GM19324 (cell line): ENCODE results near the gene AHCYL2.

ENCODE experiments used
- ATAC-seq: cut with Tn5 transposase; IDR thresholded peaks from one replicate; pipeline ENCODE4 v1.9.1; 2021; ENCODE audit warnings: mild to moderate bottlenecking, moderate library complexity; ENCODE audit not compliant: unreplicated experiment, low FRiP score

Gene AHCYL2

DNA sequence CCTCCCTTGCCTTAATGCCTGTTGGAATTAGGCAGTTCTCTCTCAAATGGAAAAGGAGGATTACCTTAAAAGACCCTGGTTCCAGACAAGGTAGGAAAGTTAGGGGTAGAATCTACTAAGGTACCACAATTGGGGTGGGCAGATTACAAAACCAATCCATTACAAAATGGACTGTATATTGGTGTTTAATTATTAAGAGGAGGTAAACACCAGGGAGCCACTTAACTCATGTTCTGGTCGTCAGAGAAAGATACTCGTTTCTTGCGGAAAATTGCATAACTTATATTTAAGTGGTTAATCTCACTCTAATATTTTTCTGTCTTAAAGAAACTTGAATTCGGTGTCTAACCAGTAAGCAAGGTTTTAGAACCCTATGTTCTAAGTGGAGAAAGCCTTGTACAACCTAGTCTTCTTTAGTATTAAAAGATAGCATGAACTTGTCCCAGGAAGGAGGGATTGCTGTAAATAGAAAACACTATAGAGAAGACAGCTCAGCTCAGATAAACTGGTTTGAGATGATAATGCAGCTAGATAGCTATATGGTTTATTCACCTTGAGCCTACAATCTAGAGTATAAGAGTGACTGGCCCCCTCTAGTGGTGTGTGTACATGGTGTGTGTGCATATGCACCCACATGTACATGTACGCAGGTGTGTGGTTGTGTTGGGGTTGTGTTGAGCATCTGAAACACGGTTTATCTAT, 151.4 kb downstream of the AHCYL2 start:
- peak; percentile 48 for ATAC-seq

- no peak for ATAC-seq
Observed at GRCh38 chr7:129376778-129377700, 152.2 kb downstream of the AHCYL2 start.

DNA sequence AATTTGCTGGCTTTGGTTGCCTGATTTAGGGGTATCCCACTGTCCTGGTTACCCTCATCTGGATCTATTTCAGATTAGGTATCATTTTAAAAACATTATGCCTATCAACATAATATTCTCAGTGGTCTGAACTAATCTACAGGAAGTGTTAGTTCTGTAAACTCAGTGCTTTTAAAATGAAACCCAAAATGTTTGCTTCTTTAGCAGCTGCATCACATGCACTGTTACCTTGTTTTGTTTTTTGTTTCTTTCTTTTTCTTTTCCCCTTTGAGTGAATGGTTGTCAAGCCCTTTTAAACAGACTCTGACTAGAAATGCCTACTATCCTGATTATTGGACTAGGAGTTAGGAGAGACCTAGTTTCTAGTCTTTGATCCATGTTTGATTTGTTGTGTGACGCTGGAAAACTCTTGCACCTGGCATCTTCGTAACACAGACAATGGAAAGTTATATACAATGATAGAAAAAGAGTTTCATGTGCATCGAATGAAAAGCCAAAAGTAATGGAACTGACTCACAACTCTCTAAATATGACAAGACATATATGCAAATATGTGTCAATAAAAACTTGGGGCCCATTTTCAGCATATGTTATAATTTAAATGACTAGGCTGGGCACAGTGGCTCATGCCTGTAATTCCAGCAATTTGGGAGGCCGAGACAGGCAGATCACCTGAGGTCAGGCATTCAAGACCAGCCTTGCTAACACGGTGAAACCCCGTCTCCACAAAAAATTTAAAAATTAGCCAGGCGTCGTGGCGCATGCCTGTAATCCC, 157.1 kb downstream of the AHCYL2 start:
- no peak for ATAC-seq

GRCh38 chr7:129383542-129384132, 158.8 kb downstream of the AHCYL2 start:
- no peak for ATAC-seq

DNA sequence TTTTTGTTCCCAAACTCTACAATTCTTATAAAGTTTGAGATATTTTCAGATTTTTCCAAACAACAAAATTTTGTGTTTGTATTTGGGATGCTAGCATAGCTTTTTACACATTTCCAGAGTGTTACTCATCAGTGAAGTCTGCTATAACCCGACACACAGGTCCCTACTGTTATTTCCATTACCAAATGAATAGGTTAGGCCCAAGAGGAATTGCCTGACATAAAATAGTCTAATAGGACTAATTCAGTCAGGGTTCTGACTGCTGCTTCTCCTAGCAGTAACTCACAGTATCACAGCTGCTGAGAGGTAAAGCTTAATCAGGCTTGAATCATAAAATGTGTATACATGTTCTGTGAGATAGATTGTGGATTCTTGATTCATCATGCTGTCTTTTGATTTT, 160.3 kb downstream of the AHCYL2 start:
- no peak for ATAC-seq

GRCh38 chr7:129385598-129385997, 160.8 kb downstream of the AHCYL2 start:
- no peak for ATAC-seq

DNA sequence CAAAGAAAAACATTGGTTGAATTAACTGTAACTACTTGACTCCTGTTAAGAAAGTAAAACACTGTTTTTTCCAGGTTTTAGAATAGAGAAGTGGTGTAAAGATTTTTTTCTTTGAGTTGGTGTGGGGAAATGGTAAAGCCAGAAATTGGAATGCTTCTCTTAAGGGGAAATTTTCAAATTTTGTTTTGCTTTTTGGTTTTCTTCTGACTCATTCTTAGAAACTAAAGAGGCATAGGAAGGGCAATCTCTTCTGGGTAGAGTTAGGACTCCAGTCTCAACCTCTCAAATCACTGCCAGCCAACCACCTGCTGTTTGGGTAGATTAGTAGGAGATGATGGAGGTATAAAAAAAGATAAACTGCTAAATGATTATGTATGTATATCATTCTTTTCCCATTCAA, 161.7 kb downstream of the AHCYL2 start:
- no peak for ATAC-seq

- no peak for ATAC-seq
Observed at GRCh38 chr7:129387537-129387936, 162.7 kb downstream of the AHCYL2 start.

- no peak for ATAC-seq
Observed at GRCh38 chr7:129388333-129389098, 163.7 kb downstream of the AHCYL2 start.

GRCh38 chr7:129389829-129390228, 165.0 kb downstream of the AHCYL2 start:
- ATAC-seq, result no peak

DNA sequence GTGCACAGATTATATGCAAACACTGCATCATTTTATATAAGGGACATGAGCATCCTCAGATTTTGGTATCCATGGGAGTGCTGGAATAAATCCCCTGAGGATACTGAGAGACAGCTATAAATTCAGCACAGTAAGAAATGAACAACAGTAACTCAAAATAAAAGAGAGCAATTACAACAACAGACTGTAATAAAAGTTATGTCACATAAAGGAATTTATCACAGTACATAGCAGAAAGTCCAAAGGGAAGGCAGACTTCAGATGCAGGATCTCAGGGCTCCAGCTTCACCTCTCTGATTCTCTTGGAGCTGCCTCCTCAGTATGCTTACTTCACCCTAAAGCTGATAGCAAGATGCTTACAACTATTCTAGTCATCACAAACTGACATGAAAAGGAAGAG, 165.5 kb downstream of the AHCYL2 start:
- no peak for ATAC-seq

DNA sequence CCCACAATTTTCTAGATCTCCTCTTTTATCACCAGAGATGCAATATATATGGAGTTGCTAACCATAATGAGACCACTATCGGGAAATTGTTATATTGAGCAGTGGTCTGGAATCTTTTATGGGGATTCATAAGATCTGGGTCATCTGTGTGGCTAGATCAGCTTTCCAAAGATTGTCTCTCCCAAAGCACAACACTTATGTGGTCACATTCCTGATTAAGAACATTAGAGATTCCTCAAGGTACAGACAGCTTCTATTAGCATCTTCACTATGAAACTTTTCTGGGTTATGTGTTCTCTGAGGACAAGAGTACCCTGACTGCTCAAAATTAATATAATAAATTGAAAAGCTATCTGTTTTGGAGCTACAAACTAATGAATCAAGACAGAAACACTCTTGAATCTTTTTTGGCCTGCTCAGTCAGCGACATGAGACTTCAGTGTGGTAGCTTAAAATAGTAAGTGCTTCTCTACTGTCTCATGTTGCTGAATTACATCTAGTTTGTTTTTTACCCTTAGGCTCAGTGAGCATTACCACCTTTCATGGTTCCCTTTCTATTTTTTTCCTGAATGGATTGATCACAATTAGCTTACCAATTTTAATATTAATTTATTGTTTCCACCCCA, 166.8 kb downstream of the AHCYL2 start:
- ATAC-seq, result no peak

DNA sequence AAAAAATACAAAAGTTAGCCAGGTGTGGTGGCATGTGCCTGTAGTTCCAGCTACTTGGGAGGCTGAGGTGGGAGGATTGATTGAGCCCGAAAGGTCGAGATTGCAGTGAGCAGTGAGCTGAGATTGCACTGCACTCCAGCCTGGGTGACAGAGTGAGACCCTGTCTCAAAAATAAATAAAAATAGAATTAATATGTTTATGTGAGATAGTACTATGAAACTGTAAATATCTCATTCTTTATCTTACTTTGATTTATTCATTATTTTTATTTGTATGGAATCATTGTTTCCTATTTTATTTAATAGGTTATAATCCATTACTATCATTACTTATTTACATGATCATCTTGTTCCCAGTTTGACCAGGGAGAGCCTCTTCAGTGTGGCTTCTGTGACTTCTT, 168.4 kb downstream of the AHCYL2 start:
- no peak for ATAC-seq

GRCh38 chr7:129394101-129394500, 169.3 kb downstream of the AHCYL2 start:
- ATAC-seq, result no peak

DNA sequence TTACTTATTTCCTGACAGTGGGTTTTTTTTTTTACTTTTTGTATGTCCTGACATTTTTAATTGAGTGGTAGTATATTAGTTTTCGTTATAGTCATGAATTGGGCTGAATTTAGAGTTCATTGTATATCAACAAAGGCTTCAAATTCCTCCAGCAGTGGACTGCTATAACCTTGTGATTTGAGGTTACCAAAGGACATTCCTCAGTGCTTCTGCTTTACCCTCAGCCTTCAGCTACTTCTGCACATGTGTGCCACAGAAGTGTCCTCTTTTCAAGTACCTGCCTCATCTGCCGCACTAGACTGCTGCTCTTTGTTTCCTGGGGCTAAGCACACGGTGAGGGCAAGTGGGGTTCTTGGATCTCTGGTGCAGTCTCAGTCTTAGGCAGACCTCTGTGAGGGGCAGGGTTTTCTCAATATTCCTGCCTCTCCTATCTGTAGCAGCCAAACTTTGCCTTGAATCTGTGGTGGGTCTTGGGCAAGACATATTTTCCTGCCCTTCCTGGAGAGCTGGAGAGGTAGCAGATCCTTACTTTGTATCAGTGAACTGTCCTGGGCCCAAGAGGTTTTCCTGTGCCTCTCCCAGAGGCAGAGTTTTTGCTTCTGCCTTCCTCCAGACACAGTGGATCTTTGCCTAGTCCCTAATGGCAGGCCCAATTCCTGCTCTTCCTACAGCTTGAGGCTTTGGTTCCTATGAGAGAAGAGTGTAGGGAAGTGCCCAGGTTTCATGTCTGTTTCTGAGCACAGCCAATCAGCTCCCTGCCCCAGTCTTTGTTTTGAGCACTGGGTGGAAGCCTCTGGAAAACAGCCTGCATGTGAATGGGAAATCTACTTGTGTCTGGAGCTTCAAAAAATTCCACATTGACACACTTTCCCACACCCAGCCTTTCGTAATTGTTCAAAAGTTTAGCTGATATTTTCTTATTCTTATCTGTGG, 170.4 kb downstream of the AHCYL2 start:
- no peak for ATAC-seq

- ATAC-seq, result no peak
Observed at GRCh38 chr7:129401228-129401966, 176.6 kb downstream of the AHCYL2 start.

GRCh38 chr7:129401967-129402860, 177.4 kb downstream of the AHCYL2 start:
- no peak for ATAC-seq
